AG04449 (cell line): ENCODE results near the gene ACSF2.

Experiments used
- CTCF ChIA-PET: fragments of 350-600 bp; formaldehyde crosslinking; extraction: SDS; loops from one replicate; lab custom pipeline; 2021; ENCODE audit warnings: antibody characterized with exemption; lab: Yijun Ruan, JAX
- POLR2A ChIA-PET: fragments of 400-600, 350-600 bp; formaldehyde crosslinking; extraction: SDS; loops from one replicate; lab custom pipeline; 2020; ENCODE audit warnings: antibody characterized with exemption, inconsistent platforms; lab: Yijun Ruan, JAX
- DNase-seq: peaks from one replicate; pipeline ENCODE4 v3.0.0-alpha.2; 2010; ENCODE audit warnings: low read depth, low spot score
- H3K4me3 ChIP-seq: 2 replicates; pipeline ENCODE4 v1.5.1; 2011; ENCODE audit warnings: low read depth, mild to moderate bottlenecking, control low read depth, low read length
- TF ChIP-seq, protein P1 (sequence below): IDR thresholded peaks from one replicate; pipeline ENCODE4 v1.5.1; 2011; ENCODE audit warnings: mild to moderate bottlenecking, moderate library complexity, low read length, control low read depth, inconsistent platforms; ENCODE audit not compliant: insufficient read depth; ENCODE audit errors: missing control alignments

The ACSF2 gene

GRCh38 chr17:50458701-50459676 is 33.0 kb downstream of the ACSF2 start:
- TF ChIP-seq, protein P1, sequence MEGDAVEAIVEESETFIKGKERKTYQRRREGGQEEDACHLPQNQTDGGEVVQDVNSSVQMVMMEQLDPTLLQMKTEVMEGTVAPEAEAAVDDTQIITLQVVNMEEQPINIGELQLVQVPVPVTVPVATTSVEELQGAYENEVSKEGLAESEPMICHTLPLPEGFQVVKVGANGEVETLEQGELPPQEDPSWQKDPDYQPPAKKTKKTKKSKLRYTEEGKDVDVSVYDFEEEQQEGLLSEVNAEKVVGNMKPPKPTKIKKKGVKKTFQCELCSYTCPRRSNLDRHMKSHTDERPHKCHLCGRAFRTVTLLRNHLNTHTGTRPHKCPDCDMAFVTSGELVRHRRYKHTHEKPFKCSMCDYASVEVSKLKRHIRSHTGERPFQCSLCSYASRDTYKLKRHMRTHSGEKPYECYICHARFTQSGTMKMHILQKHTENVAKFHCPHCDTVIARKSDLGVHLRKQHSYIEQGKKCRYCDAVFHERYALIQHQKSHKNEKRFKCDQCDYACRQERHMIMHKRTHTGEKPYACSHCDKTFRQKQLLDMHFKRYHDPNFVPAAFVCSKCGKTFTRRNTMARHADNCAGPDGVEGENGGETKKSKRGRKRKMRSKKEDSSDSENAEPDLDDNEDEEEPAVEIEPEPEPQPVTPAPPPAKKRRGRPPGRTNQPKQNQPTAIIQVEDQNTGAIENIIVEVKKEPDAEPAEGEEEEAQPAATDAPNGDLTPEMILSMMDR: no peak
- DNase-seq: no peak
- CTCF ChIA-PET: interaction anchor here (0.8 to 4.1 kb wide), 7 partner anchors 13 to 90 kb away, joined by 3 to 24 read pairs (median 7); partner anchors contain the start of genes LRRC59 and RSAD1
- H3K4me3 ChIP-seq: no peak overlapping the region
- POLR2A ChIA-PET: no interaction called here

- TF ChIP-seq, protein P1: no peak
- CTCF ChIA-PET: interaction anchor here (0.8 to 2.5 kb wide), 4 partner anchors 13 to 63 kb away, joined by 3 to 9 read pairs (median 8); partner anchors contain the start of gene LRRC59
- DNase-seq: no peak
- POLR2A ChIA-PET: no interaction called here
- no peak overlapping the region for H3K4me3 ChIP-seq
Measured at GRCh38 chr17:50459756-50460155, 33.7 kb downstream of the ACSF2 start.

DNA sequence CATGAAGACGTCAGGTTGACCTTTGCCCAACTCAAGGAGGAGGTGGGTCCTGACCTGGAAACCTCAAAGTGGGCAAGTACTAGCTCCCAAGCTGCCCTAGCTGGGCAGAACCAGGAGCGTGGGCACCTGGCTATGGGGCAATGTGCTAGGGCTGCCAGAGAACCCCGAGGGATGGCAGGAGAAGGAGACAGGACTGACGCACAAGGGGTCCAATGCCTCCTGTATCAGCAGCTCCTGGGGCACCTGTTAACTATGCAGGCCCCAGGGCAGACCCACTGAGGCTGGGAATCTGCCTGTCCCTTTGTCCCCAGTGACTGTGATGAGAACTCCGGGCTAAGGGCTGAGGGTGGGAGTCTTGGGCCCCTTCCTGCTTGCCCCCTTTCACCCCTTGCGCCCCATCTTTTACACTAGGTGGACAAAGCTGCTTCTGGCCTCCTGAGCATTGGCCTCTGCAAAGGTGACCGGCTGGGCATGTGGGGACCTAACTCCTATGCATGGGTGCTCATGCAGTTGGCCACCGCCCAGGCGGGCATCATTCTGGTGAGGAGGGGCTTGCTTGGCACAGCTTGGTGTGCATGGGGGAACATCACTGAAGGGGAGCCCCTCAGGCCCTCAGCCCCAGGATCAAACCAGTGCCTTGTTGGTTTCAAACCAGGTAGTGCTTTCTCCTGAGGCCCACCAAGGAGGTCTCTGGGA is 35.0 kb downstream of the ACSF2 start:
- ChIA-PET POLR2A (no interaction called here), CTCF (interaction anchor here (0.9 to 2.0 kb wide), 2 partner anchors 14 kb away, joined by 3 to 7 read pairs; no protein-coding TSS in a partner anchor)
- H3K4me3 ChIP-seq: no peak overlapping the region
- no peak for DNase-seq
- TF ChIP-seq, protein P1: no peak

DNA sequence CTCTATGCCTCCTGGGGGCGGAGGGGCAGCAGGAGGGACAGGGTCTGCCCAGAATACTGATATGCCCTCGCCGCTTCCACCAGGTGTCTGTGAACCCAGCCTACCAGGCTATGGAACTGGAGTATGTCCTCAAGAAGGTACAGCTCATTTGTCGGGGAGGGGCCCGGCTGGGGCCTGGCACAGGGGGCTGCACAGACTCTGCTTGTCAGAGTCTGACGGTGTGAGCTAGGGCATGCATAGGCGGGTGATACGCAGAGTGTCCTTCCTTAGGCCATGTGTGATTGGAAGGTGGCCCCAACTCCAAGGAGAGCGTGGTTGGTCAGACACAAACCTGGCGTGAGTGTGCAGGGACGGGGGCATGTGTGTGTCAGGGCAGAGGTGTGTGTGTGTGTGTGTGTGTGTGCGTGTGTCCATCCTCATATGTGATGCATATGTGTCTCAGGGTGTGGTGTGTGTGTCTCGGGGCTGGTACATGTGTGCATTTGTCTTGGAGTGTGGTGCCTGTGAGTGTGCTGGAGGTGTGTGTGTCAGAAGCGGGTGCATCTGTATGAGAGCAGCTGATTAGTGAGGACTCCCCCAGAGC is 35.6 kb downstream of the ACSF2 start:
- no peak overlapping the region for H3K4me3 ChIP-seq
- ChIA-PET POLR2A (no interaction called here), CTCF (interaction anchor here (0.9 kb wide), 1 partner anchor 13 kb away, joined by 3 read pairs; no protein-coding TSS in a partner anchor)
- TF ChIP-seq, protein P1: no peak
- no peak for DNase-seq

GRCh38 chr17:50462446-50462845 is 36.4 kb downstream of the ACSF2 start:
- TF ChIP-seq, protein P1: no peak
- POLR2A ChIA-PET: no interaction called here
- CTCF ChIA-PET: interaction anchor here (1.0 to 1.3 kb wide), 2 partner anchors 13 to 17 kb away, joined by 3 read pairs; no protein-coding TSS in a partner anchor
- no peak overlapping the region for H3K4me3 ChIP-seq
- DNase-seq: no peak
